GM12892 (cell line): ENCODE measurements around the gene DNMT3L.
"Not testable (repeated sequence)": the region's sequence is repeated elsewhere in the genome, so short reads cannot be mapped to it uniquely, and the experiment has no call there.

Experiments used
- DNase-seq: peaks from one replicate; pipeline ENCODE4 v3.0.0; 2011; ENCODE audit not compliant: insufficient read length
- FAIRE-seq: peaks from 2 replicates; lab custom pipeline; 2011; peaks lifted over from hg19 to GRCh38; lab: Jason Lieb, UNC
- POLR2A ChIP-seq: IDR thresholded peaks from 2 replicates; pipeline ENCODE4 v1.6.1; 2011; ENCODE audit warnings: low read depth, low read length, control low read depth
- POLR2AphosphoS5 ChIP-seq: IDR thresholded peaks from 2 replicates; pipeline ENCODE4 v1.6.1; 2011; ENCODE audit warnings: low read depth, low read length, control low read depth
- TAF1 ChIP-seq: IDR thresholded peaks from 2 replicates; pipeline ENCODE4 v1.6.1; 2011; ENCODE audit warnings: low read depth, mild to moderate bottlenecking, control low read depth, low read length, borderline replicate concordance

Gene DNMT3L

GRCh38 chr21:44285138-44285992 lies 23.7 kb upstream of the DNMT3L start, which contains the start of gene AIRE:
TSS of gene AIRE (plus strand) at chr21:44285876. CDS start at chr21:44286007, 131 bp downstream.
- DNase-seq, result no peak
- no peak for FAIRE-seq
- no peak for TF ChIP-seq POLR2A
- no peak for TF ChIP-seq POLR2AphosphoS5
- TF ChIP-seq TAF1, result no peak

- TF ChIP-seq TAF1 (no peak), POLR2AphosphoS5 (no peak), POLR2A (no peak)
- FAIRE-seq, result no peak
- no peak for DNase-seq
Measured at GRCh38 chr21:44283948-44284347, 22.3 kb upstream of the DNMT3L start.

- not testable (repeated sequence) for FAIRE-seq, DNase-seq
Measured at GRCh38 chr21:44283211-44283785, 21.6 kb upstream of the DNMT3L start.

GRCh38 chr21:44282370-44282769 lies 20.7 kb upstream of the DNMT3L start:
- TF ChIP-seq POLR2AphosphoS5 (no peak), TAF1 (no peak), POLR2A (no peak)
- DNase-seq (no peak), FAIRE-seq (no peak)

GRCh38 chr21:44281801-44282200 lies 20.1 kb upstream of the DNMT3L start:
- FAIRE-seq (no peak), DNase-seq (no peak)
- TF ChIP-seq POLR2AphosphoS5 (no peak), TAF1 (no peak), POLR2A (no peak)

- DNase-seq, result no peak
- TF ChIP-seq POLR2A (no peak), TAF1 (no peak), POLR2AphosphoS5 (no peak)
- no peak for FAIRE-seq
Measured at GRCh38 chr21:44279354-44280260, 17.9 kb upstream of the DNMT3L start.

GRCh38 chr21:44275041-44275440 lies 13.3 kb upstream of the DNMT3L start:
- DNase-seq (no peak), FAIRE-seq (no peak)
- TF ChIP-seq POLR2A, result no peak
- TF ChIP-seq POLR2AphosphoS5, result no peak
- no peak for TF ChIP-seq TAF1

GRCh38 chr21:44273046-44273445 lies 11.3 kb upstream of the DNMT3L start:
- no peak for DNase-seq
- TF ChIP-seq POLR2AphosphoS5, result no peak
- TF ChIP-seq POLR2A, result no peak
- no peak for TF ChIP-seq TAF1
- no peak for FAIRE-seq

- DNase-seq (no peak), FAIRE-seq (no peak)
- TF ChIP-seq TAF1, result no peak
- no peak for TF ChIP-seq POLR2A
- no peak for TF ChIP-seq POLR2AphosphoS5
Measured at GRCh38 chr21:44272284-44272858, 10.7 kb upstream of the DNMT3L start.

GRCh38 chr21:44271558-44272283 lies 10.0 kb upstream of the DNMT3L start:
- DNase-seq (no peak), FAIRE-seq (no peak)
- TF ChIP-seq POLR2AphosphoS5 (no peak), TAF1 (no peak), POLR2A (no peak)
